Pancreas (tissue), 10 donors: ENCODE data around the gene FANCD2. TPM values are rescaled to one million over a fixed set of nuclear protein-coding genes. Genes with fewer than 3 reads are reported as not detected.

Experiments
- ATAC-seq, 4 donors: fragments of 200-7000 bp; cut with Tn5 transposase; one replicate each; pipeline versions ENCODE4 v1.8.0 to v1.9.1; 2020; ENCODE audit warnings: mild to moderate bottlenecking in 4 of 4, moderate library complexity in 4 of 4
- DNase-seq, 6 donors: peaks; one replicate each; pipeline ENCODE4 v3.0.0-alpha.2; 2020
- FAIRE-seq: peaks from 2 replicates; lab custom pipeline; 2012; peaks lifted over from hg19 to GRCh38; lab: Jason Lieb, UNC
- H3K27ac ChIP-seq, 4 donors: fragments of 200-600 bp; sonication (generic); 1 replicate in 3 of 4; 2 replicates in 1 of 4; pipeline versions ENCODE4 v1.5.0 to v1.8.0; 2020
- H3K27me3 ChIP-seq, 4 donors: fragments of 200-600 bp; one replicate each; pipeline ENCODE4 v1.8.0; 2021
- H3K36me3 ChIP-seq, 3 donors: fragments of 200-600 bp; sonication (generic) in 1 of 3; one replicate each; pipeline versions ENCODE4 v1.5.0 to v1.8.0; 2020 to 2021
- H3K4me1 ChIP-seq, 3 donors: fragments of 200-600 bp; one replicate each; pipeline ENCODE4 v1.8.0; 2021
- H3K4me3 ChIP-seq, 4 donors: fragments of 200-600 bp; sonication (generic) in 2 of 4; one replicate each; pipeline versions ENCODE4 v1.5.0 to v1.8.0; 2020 to 2021
- H3K9me3 ChIP-seq, 4 donors: fragments of 200-600 bp; one replicate each; pipeline ENCODE4 v1.8.0; 2021
- CTCF ChIP-seq, 4 donors: fragments of 200-600 bp; sonication (generic) in 3 of 4; IDR thresholded peaks; one replicate each; pipeline versions ENCODE4 v1.5.0 to v1.8.0; 2021; ENCODE audit warnings: antibody characterized with exemption in 4 of 4
- WGBS, 2 donors: extraction: QIAGEN DNeasy Blood & Tissue Kit; methylation state at CpG; one replicate each; pipeline ENCODE4 v1.1.7; 2013; 5-methylcytosine and 5-hydroxymethylcytosine counted together
- intact Hi-C, 3 donors: fragments of 100-400 bp; cut with DNase I; formaldehyde crosslinking; loops; one replicate each; pipeline versions ENCODE4 v1.11.1 to v1.14.2; 2022
- polyA plus RNA-seq, 2 donors: library from polyadenylated mRNA; stranded (reverse); fragments of 200-250 nt; gene quantifications; one replicate each; pipeline ENCODE4 v1.2.3, GENCODE V29; 2013
- total RNA-seq, 6 donors: library from RNA; stranded (reverse); fragmentation: NEBNext Ultra II Directional in 4 of 6; extraction: Animal tissue kit (Norgen Biotek cat#: 25700) in 4 of 6; gene quantifications; one replicate each; pipeline versions ENCODE4 v1.2.1 to v1.2.4, GENCODE V29; 2021 to 2023
- donor health status: healthy with polysubstance abuse.
- donor health status: DM: no; HTN: no; CAD: no; lungs with moderate emphysema.
- donor health status: DM: no; HTN: no; CAD: no.
- donor health status: control.
- donor health status: control.
- donor health status: Bipolar disorder and iron deficiency.
- donor health status: DM: yes; HTN: yes; CAD: no.
- donor health status: DM: no; HTN: no; CAD: no.
- donor health status: DM: no; HTN: no; CAD: no.
- donor health status: DM: yes; HTN: yes; CAD: no.

Gene FANCD2
- total and polyA plus RNA-seq, 8 donors = 1.7 to 3.7 (median 2.1) TPM

- H3K4me3 ChIP-seq = peak overlapping the region; percentile 72 to 93 (median 86)
- no peaks in the 10 kb centered on the region for H3K27me3 ChIP-seq
- 0% methylated on average over 17 of the region's 17 CpGs for WGBS, 2 donors
- peak overlapping the region; percentile 28 to 69 (median 61) for H3K27ac ChIP-seq
- peaks cover 7 to 15% (median 14%) of the 10 kb centered on the region in 3 donors for H3K4me1 ChIP-seq
- no peak for DNase-seq
- H3K9me3 ChIP-seq = no peaks in the 10 kb centered on the region
- H3K36me3 ChIP-seq = no peaks in the 10 kb centered on the region
- no peak for FAIRE-seq
- intact Hi-C loops = no loop called here
- peak; percentile 28 to 52 (median 48) for ATAC-seq
- TF ChIP-seq CTCF (IDR thresholded peaks at IDR 0.05) = no peak
Measured at GRCh38 chr3:9986230-9986725, 40.0 kb upstream of the FANCD2 start.

- 88 to 92% methylated on average over 10 of the region's 10 CpGs for WGBS, 2 donors
- DNase-seq (peak in 1 of 6 donors; percentile 5), ATAC-seq (no peak), FAIRE-seq (no peak)
- no peaks in the 10 kb centered on the region for H3K4me1 ChIP-seq
- intact Hi-C loops = no loop called here
- H3K4me3 ChIP-seq = no peak overlapping the region
- no peaks in the 10 kb centered on the region for H3K9me3 ChIP-seq
- H3K36me3 ChIP-seq = no peaks in the 10 kb centered on the region
- H3K27me3 ChIP-seq = no peaks in the 10 kb centered on the region
- no peak overlapping the region for H3K27ac ChIP-seq
- no peak for TF ChIP-seq CTCF (IDR thresholded peaks at IDR 0.05)
Measured at GRCh38 chr3:9994086-9994844, 32.0 kb upstream of the FANCD2 start.

- H3K4me3 ChIP-seq = no peak overlapping the region
- 92 to 96% methylated on average over 7 of the region's 7 CpGs for WGBS, 2 donors
- no peak for DNase-seq
- no peaks in the 10 kb centered on the region for H3K27me3 ChIP-seq
- intact Hi-C loops = no loop called here
- no peak overlapping the region for H3K27ac ChIP-seq
- FAIRE-seq = no peak
- no peaks in the 10 kb centered on the region for H3K36me3 ChIP-seq
- no peak for ATAC-seq
- TF ChIP-seq CTCF (IDR thresholded peaks at IDR 0.05) = no peak
- no peaks in the 10 kb centered on the region for H3K4me1 ChIP-seq
- H3K9me3 ChIP-seq = no peaks in the 10 kb centered on the region
Measured at GRCh38 chr3:10000686-10001085, 25.6 kb upstream of the FANCD2 start.

GRCh38 chr3:10002951-10003350, 23.3 kb upstream of the FANCD2 start:
- TF ChIP-seq CTCF (IDR thresholded peaks at IDR 0.05) = no peak
- no peak overlapping the region for H3K27ac ChIP-seq
- no peak overlapping the region for H3K4me3 ChIP-seq
- H3K27me3 ChIP-seq = no peaks in the 10 kb centered on the region
- intact Hi-C loops = no loop called here
- ATAC-seq = no peak
- H3K36me3 ChIP-seq = no peaks in the 10 kb centered on the region
- peak in 1 of 6 donors; percentile 21 for DNase-seq
- WGBS, 2 donors = 94 to 97% methylated on average over 2 of the region's 2 CpGs
- no peaks in the 10 kb centered on the region for H3K4me1 ChIP-seq
- no peaks in the 10 kb centered on the region for H3K9me3 ChIP-seq
- FAIRE-seq = no peak

- DNase-seq (no peak), FAIRE-seq (no peak), ATAC-seq (no peak)
- intact Hi-C loops = no loop called here
- Histone ChIP-seq H3K27me3 (no peaks in the 10 kb centered on the region), H3K9me3 (no peaks in the 10 kb centered on the region), H3K27ac (no peak overlapping the region), H3K36me3 (no peaks in the 10 kb centered on the region), H3K4me1 (peaks cover 0 to 8% (median 0%) of the 10 kb centered on the region in 3 donors), H3K4me3 (no peak overlapping the region)
- TF ChIP-seq CTCF (IDR thresholded peaks at IDR 0.05) = no peak
- 89 to 91% methylated on average over 7 of the region's 7 CpGs for WGBS, 2 donors
Measured at GRCh38 chr3:10004506-10004905, 21.7 kb upstream of the FANCD2 start.
